Testis (tissue), 3 donors: ENCODE measurements around the gene KRTAP21-1. TPM values are rescaled to one million over a fixed set of nuclear protein-coding genes. Genes with fewer than 3 reads are reported as not detected.

ENCODE experiments used
- DNase-seq: peaks from one replicate; pipeline ENCODE4 v3.0.0-alpha.2; 2019
- H3K27ac ChIP-seq, 2 donors: fragments of 200-600 bp; sonication (generic); one replicate each; pipeline ENCODE4 v1.5.1; 2019
- H3K27me3 ChIP-seq: fragments of 200-600 bp; sonication (generic); one replicate; pipeline ENCODE4 v1.5.1; 2019
- H3K36me3 ChIP-seq: fragments of 200-600 bp; sonication (generic); one replicate; pipeline ENCODE4 v1.5.1; 2017; ENCODE audit warnings: low read depth; ENCODE audit errors: missing control alignments
- H3K4me1 ChIP-seq: fragments of 200-600 bp; sonication (generic); one replicate; pipeline ENCODE4 v1.5.1; 2019
- H3K4me3 ChIP-seq, 2 donors: fragments of 200-600 bp; sonication (generic); one replicate each; pipeline ENCODE4 v1.5.1; 2017 to 2019
- H3K9me3 ChIP-seq: fragments of 200-600 bp; sonication (generic); one replicate; pipeline ENCODE4 v1.5.1; 2017
- CTCF ChIP-seq, 3 experiments: fragments of 450-650 bp in 2 of 3; fragments of 200-600 bp in 1 of 3; sonication (generic) in 1 of 3; IDR thresholded peaks; one replicate each; pipeline ENCODE4 v1.5.1; 2016 to 2019; ENCODE audit warnings: antibody characterized with exemption in 3 of 3, mild to moderate bottlenecking in 2 of 3, moderate library complexity in 1 of 3
- POLR2A ChIP-seq: fragments of 450-650 bp; IDR thresholded peaks from one replicate; pipeline ENCODE4 v1.6.1; 2017; ENCODE audit warnings: antibody characterized with exemption, mild to moderate bottlenecking, moderate library complexity
- WGBS, 2 donors: methylation state at CpG; one replicate each; pipeline ENCODE4 v1.1.5; 2018; 5-methylcytosine and 5-hydroxymethylcytosine counted together
- intact Hi-C: fragments of 100-400 bp; cut with DNase I; formaldehyde crosslinking; loops from one replicate; pipeline ENCODE4 v1.15.1; 2023; ENCODE audit warnings: low total_unique reads
- polyA plus RNA-seq: library from polyadenylated mRNA; stranded (reverse); fragments of 350-450 nt; fragmentation: Illumina TruSeq; extraction: RNeasy Lipid Tissue Mini Kit (QIAGEN cat#74804); gene quantifications from one replicate; pipeline ENCODE4 v1.2.3, GENCODE V29; 2014; ENCODE audit warnings: low read depth, low replicate concordance; ENCODE audit not compliant: insufficient read depth
- total RNA-seq, 2 donors: library from RNA; depleted of rRNA; stranded (reverse); fragments of >200 nt; gene quantifications; one replicate each; pipeline ENCODE4 v1.2.3, GENCODE V29; 2016

The KRTAP21-1 gene
- total and polyA plus RNA-seq, 3 donors from 2014 or later: not detected

GRCh38 chr21:30726726-30727125 is 28.5 kb downstream of the KRTAP21-1 start:
- intact Hi-C loops: no loop called here
- H3K9me3 ChIP-seq: no peaks in the 10 kb centered on the region
- no peak overlapping the region for H3K27ac ChIP-seq
- WGBS, 2 donors: 75 to 84% methylated on average over 1 of the region's 1 CpG
- H3K4me3 ChIP-seq: no peak overlapping the region
- no peaks in the 10 kb centered on the region for H3K36me3 ChIP-seq
- TF ChIP-seq POLR2A (no peak), CTCF (IDR thresholded peaks at IDR 0.05) (no peak)
- DNase-seq: no peak
- H3K4me1 ChIP-seq: no peaks in the 10 kb centered on the region
- no peaks in the 10 kb centered on the region for H3K27me3 ChIP-seq

GRCh38 chr21:30719401-30719800 is 35.8 kb downstream of the KRTAP21-1 start:
- Histone ChIP-seq H3K9me3 (no peaks in the 10 kb centered on the region), H3K36me3 (no peaks in the 10 kb centered on the region), H3K4me3 (no peak overlapping the region), H3K27me3 (no peaks in the 10 kb centered on the region), H3K4me1 (no peaks in the 10 kb centered on the region), H3K27ac (no peak overlapping the region)
- no peak for TF ChIP-seq CTCF (IDR thresholded peaks at IDR 0.05)
- TF ChIP-seq POLR2A: no peak
- intact Hi-C loops: no loop called here
- WGBS, 2 donors: 85 to 86% methylated on average over 1 of the region's 1 CpG
- no peak for DNase-seq

- H3K4me1 ChIP-seq: no peaks in the 10 kb centered on the region
- 85 to 87% methylated on average over 3 of the region's 3 CpGs for WGBS, 2 donors
- no peaks in the 10 kb centered on the region for H3K36me3 ChIP-seq
- H3K27ac ChIP-seq: no peak within 1 kb of the TSS
- H3K4me3 ChIP-seq: no peak within 1 kb of the TSS
- TF ChIP-seq CTCF (IDR thresholded peaks at IDR 0.05) (no peak), POLR2A (no peak)
- no peaks in the 10 kb centered on the region for H3K27me3 ChIP-seq
- no peak for DNase-seq
- intact Hi-C loops: no loop called here
- no peaks in the 10 kb centered on the region for H3K9me3 ChIP-seq
These were observed 36.9 kb downstream of the KRTAP21-1 start, which contains the start of gene KRTAP21-3 for GRCh38 chr21:30718239-30718909. TSS of gene KRTAP21-3 (minus strand) at chr21:30718777. CDS start at chr21:30718759, 18 bp downstream.

GRCh38 chr21:30717105-30717504 is 38.1 kb downstream of the KRTAP21-1 start:
- WGBS, 2 donors: 89 to 92% methylated on average over 2 of the region's 2 CpGs

More at GRCh38 chr21:30717105-30717504, 38.1 kb downstream of the KRTAP21-1 start:
- H3K27me3 ChIP-seq: no peaks in the 10 kb centered on the region
- TF ChIP-seq CTCF (IDR thresholded peaks at IDR 0.05) (no peak), POLR2A (no peak)
- no peaks in the 10 kb centered on the region for H3K4me1 ChIP-seq
- H3K36me3 ChIP-seq: no peaks in the 10 kb centered on the region
- H3K4me3 ChIP-seq: no peak overlapping the region
- intact Hi-C loops: no loop called here
- no peak for DNase-seq
- H3K9me3 ChIP-seq: no peaks in the 10 kb centered on the region
- no peak overlapping the region for H3K27ac ChIP-seq
